ENCODE measurements around the gene NR4A1.

Gene NR4A1

GRCh38 chr12:52060498-52061177 is 9.4 kb downstream of the NR4A1 start:
- H3K4me3 ChIP-seq (replicated peaks; ENCODE audit: low read depth, low read length), result no peak overlapping the region
- peak; percentile 62 for DNase-seq (ENCODE audit: low read depth)
- TF ChIP-seq CTCF (IDR thresholded peaks at IDR 0.05; ENCODE audit: low read length, missing control alignments), result no peak

DNA sequence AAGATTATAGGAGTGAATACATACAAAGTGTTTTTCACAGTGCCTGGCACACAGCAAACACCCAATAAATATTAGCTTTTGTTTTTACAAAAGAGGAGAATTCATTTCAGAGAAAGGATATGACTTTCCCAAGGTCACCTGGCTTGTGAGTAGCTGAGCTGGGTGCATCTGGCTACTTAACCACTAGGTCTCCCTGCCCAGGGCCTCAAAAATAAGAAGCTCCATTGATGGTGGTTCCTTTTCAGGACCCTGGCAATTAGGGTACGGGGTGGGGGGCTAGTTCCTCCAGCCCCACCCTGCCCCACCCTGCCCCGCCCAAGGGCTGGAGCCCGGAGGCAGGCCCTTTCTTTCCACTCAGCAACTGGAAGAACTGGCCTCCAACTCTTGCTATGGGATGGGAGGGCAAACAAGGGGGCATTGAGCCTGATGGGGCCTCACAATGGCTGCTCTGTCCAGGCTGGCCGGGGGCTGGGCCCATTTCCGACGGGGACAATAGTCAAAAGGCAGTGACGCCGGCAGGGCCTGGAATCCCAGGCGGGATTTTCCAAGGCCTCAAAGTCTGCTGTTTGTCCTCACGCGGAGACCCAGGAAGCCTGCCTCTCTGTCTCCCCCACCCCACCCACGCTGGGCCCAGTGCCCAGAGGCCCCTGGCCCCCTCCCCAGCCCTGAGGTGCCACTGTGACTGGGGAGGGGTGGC is 10.4 kb downstream of the NR4A1 start:
- no peak for TF ChIP-seq CTCF (IDR thresholded peaks at IDR 0.05; ENCODE audit: low read length, missing control alignments)
- no peak for DNase-seq (ENCODE audit: low read depth)
- H3K4me3 ChIP-seq (replicated peaks; ENCODE audit: low read depth, low read length), result no peak overlapping the region

DNA sequence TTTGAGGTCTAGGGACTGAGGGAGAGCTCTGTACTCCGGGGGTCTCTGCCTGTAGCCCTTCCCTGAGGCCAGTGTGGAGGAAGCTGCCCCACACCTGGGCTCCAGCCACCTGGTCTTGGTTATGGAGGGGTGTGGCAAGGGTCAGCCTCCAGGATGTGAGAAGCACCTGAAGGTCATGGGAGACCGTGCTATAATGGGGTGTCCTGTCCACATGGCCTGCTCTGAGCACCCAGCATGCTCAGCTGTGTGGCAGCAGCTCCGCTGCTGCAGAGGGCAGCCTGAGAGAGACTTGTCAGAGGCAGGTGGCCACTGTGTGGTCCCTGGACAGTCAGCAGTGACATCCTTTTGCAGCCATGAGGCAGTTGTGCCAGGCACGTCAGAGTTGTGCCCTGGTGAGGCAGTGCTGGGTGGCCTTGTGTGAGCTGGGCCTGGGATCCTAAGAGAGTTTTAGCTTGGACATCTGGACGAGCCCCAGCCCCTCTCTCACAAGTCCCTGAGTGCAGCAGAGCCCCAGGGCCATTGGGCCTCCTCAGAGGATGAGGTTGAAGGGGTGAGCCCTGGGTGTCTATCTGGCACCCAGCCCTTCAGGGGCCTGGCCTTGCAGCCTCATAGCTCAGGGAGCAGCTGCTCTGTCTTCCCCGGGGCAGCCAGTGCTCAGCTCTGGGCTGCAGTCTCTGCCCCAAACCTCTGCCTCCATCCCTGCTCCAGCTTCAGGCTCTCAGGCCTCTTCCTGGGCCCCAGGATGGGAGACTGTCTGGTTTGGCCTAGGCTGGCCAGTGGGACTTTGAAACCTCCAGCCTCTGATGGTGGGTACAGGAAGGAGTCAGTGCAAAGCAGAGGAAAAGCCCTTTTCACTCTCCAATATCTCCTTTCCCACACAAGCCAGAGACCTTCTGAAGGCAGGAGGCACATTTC is 11.2 kb downstream of the NR4A1 start:
- no peak for TF ChIP-seq CTCF (IDR thresholded peaks at IDR 0.05; ENCODE audit: low read length, missing control alignments)
- no peak overlapping the region for H3K4me3 ChIP-seq (replicated peaks; ENCODE audit: low read depth, low read length)
- no peak for DNase-seq (ENCODE audit: low read depth)

DNA sequence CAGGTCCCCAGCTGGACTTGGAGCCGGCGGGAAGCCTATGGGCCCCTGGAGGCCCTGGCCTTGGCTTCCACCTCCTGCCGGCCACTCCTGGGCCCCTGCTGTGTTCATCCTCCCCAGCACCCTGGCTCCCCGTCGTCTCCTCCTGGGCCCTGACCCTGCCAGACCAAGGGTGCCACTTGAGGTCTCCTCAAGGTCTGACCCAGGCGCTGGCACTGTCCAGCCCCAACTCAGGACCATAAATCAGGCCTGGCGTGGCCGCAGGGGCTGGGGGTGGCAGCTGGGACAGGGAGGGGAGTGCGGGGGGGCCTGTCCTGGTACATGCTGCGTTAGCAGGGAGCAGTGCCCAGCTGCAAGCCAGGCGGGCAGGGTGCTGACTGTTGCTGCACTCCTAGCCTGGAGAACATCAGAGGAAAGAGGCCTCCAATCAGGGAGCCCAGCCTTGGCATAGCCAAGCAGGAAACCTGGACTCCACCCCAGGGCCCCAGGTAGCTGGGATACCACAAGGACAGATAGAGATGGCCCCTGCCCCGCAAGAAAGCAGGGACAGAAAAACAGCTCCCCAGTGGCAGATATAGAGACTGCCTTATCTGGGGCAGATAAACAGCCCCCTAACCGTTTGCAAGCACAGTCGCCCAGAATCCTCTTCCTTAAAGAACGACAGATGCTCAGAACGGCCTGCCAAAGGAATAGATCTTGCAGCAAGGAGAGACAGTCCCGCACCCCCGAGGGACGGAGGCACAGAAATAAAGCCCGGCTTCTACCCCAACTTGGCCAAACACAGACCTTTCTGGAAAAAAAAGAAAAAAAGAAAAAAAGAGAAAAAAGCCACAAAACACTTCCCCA is 12.1 kb downstream of the NR4A1 start:
- no peak overlapping the region for H3K4me3 ChIP-seq (replicated peaks; ENCODE audit: low read depth, low read length)
- DNase-seq (ENCODE audit: low read depth), result no peak
- no peak for TF ChIP-seq CTCF (IDR thresholded peaks at IDR 0.05; ENCODE audit: low read length, missing control alignments)

DNA sequence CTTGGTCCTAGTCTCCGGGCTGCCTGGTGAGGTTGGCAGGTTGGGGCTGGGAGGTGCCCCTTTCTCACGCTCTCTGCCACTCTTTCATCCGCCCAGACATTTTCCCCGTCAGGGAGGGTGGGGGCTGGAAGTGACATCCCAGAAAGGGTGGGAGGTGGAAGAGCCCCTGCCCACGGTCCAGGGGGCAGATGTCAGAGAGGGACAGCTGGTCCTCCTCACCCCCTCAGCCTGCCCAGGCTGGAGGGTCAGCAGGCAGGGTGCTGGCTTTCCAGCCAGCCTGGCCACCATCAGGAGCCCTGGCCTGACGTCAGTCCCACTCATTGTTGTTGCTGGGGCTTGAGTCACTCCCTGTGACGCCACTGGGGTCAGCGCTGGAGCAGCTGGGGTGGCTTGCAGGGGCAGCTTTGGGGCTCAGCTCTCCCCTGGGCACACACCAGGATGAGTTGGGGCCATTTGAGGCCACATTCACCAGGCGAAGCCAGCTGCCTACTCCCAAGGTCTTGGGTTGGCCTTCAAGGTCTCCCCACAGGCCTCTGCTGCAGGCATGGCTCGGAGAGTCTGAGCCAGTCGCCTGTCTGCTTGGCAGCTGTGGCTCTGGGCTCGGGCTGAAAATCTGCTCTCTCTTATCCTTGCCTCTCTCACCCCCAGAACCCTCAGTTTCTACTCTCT is 12.9 kb downstream of the NR4A1 start:
- no peak for TF ChIP-seq CTCF (IDR thresholded peaks at IDR 0.05; ENCODE audit: low read length, missing control alignments)
- H3K4me3 ChIP-seq (replicated peaks; ENCODE audit: low read depth, low read length), result no peak overlapping the region
- DNase-seq (ENCODE audit: low read depth), result peak; percentile 93

All from fibroblast of pulmonary artery (primary cell).